ENCODE data around the gene KIAA0753. TPM values are rescaled to one million over a fixed set of nuclear protein-coding genes. Genes with fewer than 3 reads are reported as not detected.

Gene KIAA0753
- total RNA-seq, 1 experiment from 2014 or later, result 18.3 TPM

DNA sequence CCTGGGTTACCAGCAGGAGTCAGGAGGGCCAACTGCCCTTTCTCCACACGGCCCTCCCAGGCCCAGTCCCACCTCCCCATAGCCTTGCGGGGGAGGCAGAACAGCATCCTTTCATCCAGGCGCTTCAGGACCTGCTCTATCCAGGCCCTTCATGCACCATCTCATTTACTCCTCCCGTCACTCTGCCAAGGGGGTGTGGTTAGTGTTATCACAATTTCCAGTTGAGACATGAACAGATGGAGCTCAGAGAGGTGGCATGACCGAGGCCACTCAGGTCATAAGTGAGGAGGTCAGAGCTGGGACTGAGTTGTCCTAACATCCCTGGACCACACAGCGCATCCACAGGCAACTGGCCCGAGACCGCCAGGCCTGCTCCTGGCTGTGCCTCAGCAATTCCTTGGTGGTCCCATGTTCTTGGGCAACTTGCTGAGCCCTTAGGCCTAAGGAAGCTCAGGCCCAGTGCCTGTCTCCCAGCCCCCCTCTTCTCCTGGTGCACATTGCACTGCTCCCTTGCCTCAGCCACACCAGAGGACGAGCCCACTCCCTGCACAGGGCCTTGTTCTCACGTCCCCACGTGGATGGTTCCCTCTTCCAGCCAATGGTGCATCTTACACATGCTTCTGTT lies 34.8 kb upstream of the KIAA0753 start:
- H3K79me2 ChIP-seq (ENCODE audit: insufficient read depth, low read length), result no peaks in the 10 kb centered on the region
- no peaks in the 10 kb centered on the region for H3K36me3 ChIP-seq (ENCODE audit: control insufficient read depth in 1 of 2, insufficient read depth in 2 of 2, low read length in 2 of 2)
- ChIA-PET CTCF (no interaction called here), RAD21 (ENCODE audit: low non-redundant PET in 1 of 2, low total read pairs in 2 of 2, uncharacterized antibody in 2 of 2, unreplicated experiment in 2 of 2) (no interaction called here), POLR2A (no interaction called here)
- H3K9me3 ChIP-seq (ENCODE audit: control insufficient read depth in 1 of 2, insufficient read depth in 1 of 2, low read depth in 1 of 2, low read length in 2 of 2), result no peaks in the 10 kb centered on the region
- no peak overlapping the region for H2AFZ ChIP-seq (ENCODE audit: low read depth, low read length, poor library complexity, severe bottlenecking)
- H4K20me1 ChIP-seq (ENCODE audit: insufficient read depth), result no peaks in the 10 kb centered on the region
- BruUV-seq (replicated peaks), result no TSS peak
- no peaks in the 10 kb centered on the region for H3K9me2 ChIP-seq (ENCODE audit: insufficient read depth)
- DNase-seq (ENCODE audit: low read depth, low spot score), result no peak
- no peak overlapping the region for H3K4me3 ChIP-seq (replicated peaks in 1 of 2; ENCODE audit: low read depth in 1 of 2, low read length in 2 of 2)
- H3K27me3 ChIP-seq (ENCODE audit: insufficient read depth, low read length), result no peaks in the 10 kb centered on the region
- intact Hi-C loops (cut with micrococcal nuclease), result no loop called here
- peaks cover 6 to 14% of the 10 kb centered on the region in 2 experiments; a peak in 3 of 4 replicates for H3K4me1 ChIP-seq (ENCODE audit: control insufficient read depth in 1 of 2, insufficient read depth in 2 of 2, low read length in 2 of 2)
- TF ChIP-seq, protein P1, sequence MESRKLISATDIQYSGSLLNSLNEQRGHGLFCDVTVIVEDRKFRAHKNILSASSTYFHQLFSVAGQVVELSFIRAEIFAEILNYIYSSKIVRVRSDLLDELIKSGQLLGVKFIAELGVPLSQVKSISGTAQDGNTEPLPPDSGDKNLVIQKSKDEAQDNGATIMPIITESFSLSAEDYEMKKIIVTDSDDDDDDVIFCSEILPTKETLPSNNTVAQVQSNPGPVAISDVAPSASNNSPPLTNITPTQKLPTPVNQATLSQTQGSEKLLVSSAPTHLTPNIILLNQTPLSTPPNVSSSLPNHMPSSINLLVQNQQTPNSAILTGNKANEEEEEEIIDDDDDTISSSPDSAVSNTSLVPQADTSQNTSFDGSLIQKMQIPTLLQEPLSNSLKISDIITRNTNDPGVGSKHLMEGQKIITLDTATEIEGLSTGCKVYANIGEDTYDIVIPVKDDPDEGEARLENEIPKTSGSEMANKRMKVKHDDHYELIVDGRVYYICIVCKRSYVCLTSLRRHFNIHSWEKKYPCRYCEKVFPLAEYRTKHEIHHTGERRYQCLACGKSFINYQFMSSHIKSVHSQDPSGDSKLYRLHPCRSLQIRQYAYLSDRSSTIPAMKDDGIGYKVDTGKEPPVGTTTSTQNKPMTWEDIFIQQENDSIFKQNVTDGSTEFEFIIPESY (IDR thresholded peaks at IDR 0.05; ENCODE audit: extremely low read depth, insufficient replicate concordance, low read length), result no peak
- TF ChIP-seq SRF (IDR thresholded peaks at IDR 0.05; ENCODE audit: low read depth), result no peak
- TF ChIP-seq EGR1 (IDR thresholded peaks at IDR 0.05; ENCODE audit: low read depth), result no peak
- no peak for TF ChIP-seq POLR2AphosphoS5 (IDR thresholded peaks at IDR 0.05; ENCODE audit: low read depth, low read length)
- no peak for TF ChIP-seq ZNF274 (IDR thresholded peaks at IDR 0.05; ENCODE audit: low read depth, low read length)
- no peak for TF ChIP-seq RAD21 (IDR thresholded peaks at IDR 0.05; ENCODE audit: low read depth)
- TF ChIP-seq, protein P2, sequence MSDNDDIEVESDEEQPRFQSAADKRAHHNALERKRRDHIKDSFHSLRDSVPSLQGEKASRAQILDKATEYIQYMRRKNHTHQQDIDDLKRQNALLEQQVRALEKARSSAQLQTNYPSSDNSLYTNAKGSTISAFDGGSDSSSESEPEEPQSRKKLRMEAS (IDR thresholded peaks at IDR 0.05), result no peak
- H3K27ac ChIP-seq (ENCODE audit: low read depth, low read length), result no peak overlapping the region
- H3K9ac ChIP-seq (ENCODE audit: low read length), result no peak overlapping the region
- no peak for ATAC-seq
- no peak overlapping the region for H3K4me2 ChIP-seq (ENCODE audit: low read length)

DNA sequence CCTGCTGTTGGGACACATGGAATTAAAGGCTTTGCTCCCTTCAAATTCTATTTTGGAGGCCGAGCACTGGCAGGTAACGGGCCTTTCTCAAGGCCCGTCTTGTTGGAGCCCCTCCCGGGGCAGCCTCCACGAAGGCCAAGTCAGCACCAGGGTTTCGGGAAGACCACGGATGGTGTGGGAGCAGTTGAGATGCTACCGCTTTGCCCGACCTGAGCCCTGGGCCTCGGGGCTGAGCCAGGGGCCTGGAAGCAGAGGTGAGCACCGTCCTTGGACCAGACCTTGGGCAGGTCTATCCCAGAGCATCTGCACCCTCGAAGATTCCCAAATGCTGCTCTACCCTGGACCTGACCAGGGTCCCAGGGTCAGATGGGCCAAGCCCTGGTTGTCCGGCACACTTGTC lies 34.1 kb upstream of the KIAA0753 start:
- ATAC-seq (no peak), DNase-seq (ENCODE audit: low read depth, low spot score) (no peak)
- Histone ChIP-seq H3K27ac (ENCODE audit: low read depth, low read length) (no peak overlapping the region), H3K9me2 (ENCODE audit: insufficient read depth) (no peaks in the 10 kb centered on the region), H3K4me3 (replicated peaks in 1 of 2; ENCODE audit: low read depth in 1 of 2, low read length in 2 of 2) (no peak overlapping the region), H3K27me3 (ENCODE audit: insufficient read depth, low read length) (no peaks in the 10 kb centered on the region), H3K9me3 (ENCODE audit: control insufficient read depth in 1 of 2, insufficient read depth in 1 of 2, low read depth in 1 of 2, low read length in 2 of 2) (no peaks in the 10 kb centered on the region), H3K79me2 (ENCODE audit: insufficient read depth, low read length) (no peaks in the 10 kb centered on the region), H3K4me1 (ENCODE audit: control insufficient read depth in 1 of 2, insufficient read depth in 2 of 2, low read length in 2 of 2) (peaks cover 12 to 21% of the 10 kb centered on the region in 2 experiments), H3K36me3 (ENCODE audit: control insufficient read depth in 1 of 2, insufficient read depth in 2 of 2, low read length in 2 of 2) (no peaks in the 10 kb centered on the region), H4K20me1 (ENCODE audit: insufficient read depth) (no peaks in the 10 kb centered on the region), H3K9ac (ENCODE audit: low read length) (no peak overlapping the region), H2AFZ (ENCODE audit: low read depth, low read length, poor library complexity, severe bottlenecking) (no peak overlapping the region), H3K4me2 (ENCODE audit: low read length) (no peak overlapping the region)
- no TSS peak for BruUV-seq (replicated peaks)
- intact Hi-C loops (cut with micrococcal nuclease), result no loop called here
- POLR2A ChIA-PET, result no interaction called here
- CTCF ChIA-PET, result no interaction called here
- RAD21 ChIA-PET (ENCODE audit: low non-redundant PET in 1 of 2, low total read pairs in 2 of 2, uncharacterized antibody in 2 of 2, unreplicated experiment in 2 of 2), result no interaction called here
- TF ChIP-seq, protein P1 (IDR thresholded peaks at IDR 0.05; ENCODE audit: extremely low read depth, insufficient replicate concordance, low read length), result no peak
- TF ChIP-seq, protein P3, sequence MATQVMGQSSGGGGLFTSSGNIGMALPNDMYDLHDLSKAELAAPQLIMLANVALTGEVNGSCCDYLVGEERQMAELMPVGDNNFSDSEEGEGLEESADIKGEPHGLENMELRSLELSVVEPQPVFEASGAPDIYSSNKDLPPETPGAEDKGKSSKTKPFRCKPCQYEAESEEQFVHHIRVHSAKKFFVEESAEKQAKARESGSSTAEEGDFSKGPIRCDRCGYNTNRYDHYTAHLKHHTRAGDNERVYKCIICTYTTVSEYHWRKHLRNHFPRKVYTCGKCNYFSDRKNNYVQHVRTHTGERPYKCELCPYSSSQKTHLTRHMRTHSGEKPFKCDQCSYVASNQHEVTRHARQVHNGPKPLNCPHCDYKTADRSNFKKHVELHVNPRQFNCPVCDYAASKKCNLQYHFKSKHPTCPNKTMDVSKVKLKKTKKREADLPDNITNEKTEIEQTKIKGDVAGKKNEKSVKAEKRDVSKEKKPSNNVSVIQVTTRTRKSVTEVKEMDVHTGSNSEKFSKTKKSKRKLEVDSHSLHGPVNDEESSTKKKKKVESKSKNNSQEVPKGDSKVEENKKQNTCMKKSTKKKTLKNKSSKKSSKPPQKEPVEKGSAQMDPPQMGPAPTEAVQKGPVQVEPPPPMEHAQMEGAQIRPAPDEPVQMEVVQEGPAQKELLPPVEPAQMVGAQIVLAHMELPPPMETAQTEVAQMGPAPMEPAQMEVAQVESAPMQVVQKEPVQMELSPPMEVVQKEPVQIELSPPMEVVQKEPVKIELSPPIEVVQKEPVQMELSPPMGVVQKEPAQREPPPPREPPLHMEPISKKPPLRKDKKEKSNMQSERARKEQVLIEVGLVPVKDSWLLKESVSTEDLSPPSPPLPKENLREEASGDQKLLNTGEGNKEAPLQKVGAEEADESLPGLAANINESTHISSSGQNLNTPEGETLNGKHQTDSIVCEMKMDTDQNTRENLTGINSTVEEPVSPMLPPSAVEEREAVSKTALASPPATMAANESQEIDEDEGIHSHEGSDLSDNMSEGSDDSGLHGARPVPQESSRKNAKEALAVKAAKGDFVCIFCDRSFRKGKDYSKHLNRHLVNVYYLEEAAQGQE (IDR thresholded peaks at IDR 0.05; ENCODE audit: low read depth), result no peak
- TF ChIP-seq TCF7L2 (IDR thresholded peaks at IDR 0.05; ENCODE audit: borderline replicate concordance, extremely low read depth, insufficient read depth, insufficient read length) (no peak), ZFX (IDR thresholded peaks at IDR 0.05) (no peak)
- TF ChIP-seq, protein P4, sequence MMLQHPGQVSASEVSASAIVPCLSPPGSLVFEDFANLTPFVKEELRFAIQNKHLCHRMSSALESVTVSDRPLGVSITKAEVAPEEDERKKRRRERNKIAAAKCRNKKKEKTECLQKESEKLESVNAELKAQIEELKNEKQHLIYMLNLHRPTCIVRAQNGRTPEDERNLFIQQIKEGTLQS (IDR thresholded peaks at IDR 0.05), result no peak
